GM23248 (cell line): ENCODE measurements around the gene SSRP1. TPM values are rescaled to one million over a fixed set of nuclear protein-coding genes. Genes with fewer than 3 reads are reported as not detected.
"Not testable (repeated sequence)": the region's sequence is repeated elsewhere in the genome, so short reads cannot be mapped to it uniquely, and the experiment has no call there.

Source experiments
- DNase-seq: peaks from one replicate; pipeline ENCODE4 v3.0.0-alpha.2; 2015
- H2AFZ ChIP-seq: fragments of 200-600 bp; sonication (generic); 2 replicates; pipeline ENCODE4 v1.6.1; 2016; ENCODE audit warnings: antibody characterized with exemption
- H3F3A ChIP-seq: fragments of 200-600 bp; sonication (generic); 2 replicates; pipeline ENCODE4 v1.6.1; 2016; ENCODE audit warnings: mild to moderate bottlenecking, antibody characterized with exemption, mixed run types; ENCODE audit not compliant: insufficient read depth
- H3K27ac ChIP-seq: fragments of 200-600 bp; sonication (generic); 2 replicates; pipeline ENCODE4 v1.5.1; 2016; ENCODE audit warnings: mild to moderate bottlenecking
- H3K27me3 ChIP-seq: fragments of 200-600 bp; sonication (generic); replicated peaks from 2 replicates; pipeline ENCODE4 v1.6.1; 2016; ENCODE audit warnings: mild to moderate bottlenecking; ENCODE audit not compliant: insufficient read depth
- H3K36me3 ChIP-seq: fragments of 200-600 bp; sonication (generic); 2 replicates; pipeline ENCODE4 v1.6.1; 2016; ENCODE audit warnings: low read depth, mild to moderate bottlenecking
- H3K4me1 ChIP-seq: fragments of 200-600 bp; sonication (generic); 2 replicates; pipeline ENCODE4 v1.6.1; 2016; ENCODE audit warnings: mild to moderate bottlenecking; ENCODE audit not compliant: insufficient read depth
- H3K4me2 ChIP-seq: fragments of 200-600 bp; sonication (generic); one replicate; pipeline ENCODE4 v1.6.1; 2016; ENCODE audit warnings: mild to moderate bottlenecking; ENCODE audit not compliant: unreplicated experiment
- H3K4me3 ChIP-seq: fragments of 200-600 bp; sonication (generic); 2 replicates; pipeline ENCODE4 v1.5.1; 2016; ENCODE audit warnings: mild to moderate bottlenecking
- H3K79me2 ChIP-seq: fragments of 200-600 bp; sonication (generic); 2 replicates; pipeline ENCODE4 v1.6.1; 2016; ENCODE audit warnings: mild to moderate bottlenecking; ENCODE audit not compliant: insufficient read depth
- H3K9ac ChIP-seq: fragments of 200-600 bp; sonication (generic); 2 replicates; pipeline ENCODE4 v1.6.1; 2016; ENCODE audit warnings: mild to moderate bottlenecking
- H3K9me2 ChIP-seq: fragments of 200-600 bp; sonication (generic); 2 replicates; pipeline ENCODE4 v1.6.1; 2016; ENCODE audit warnings: mixed run types, mild to moderate bottlenecking, moderate library complexity; ENCODE audit not compliant: insufficient read depth
- H3K9me3 ChIP-seq: fragments of 200-600 bp; sonication (generic); one replicate; pipeline ENCODE4 v1.6.1; 2017; ENCODE audit warnings: low read depth
- H4K20me1 ChIP-seq: fragments of 200-600 bp; sonication (generic); 2 replicates; pipeline ENCODE4 v1.6.0; 2016; ENCODE audit not compliant: insufficient read depth
- EZH2 ChIP-seq: fragments of 200-600 bp; sonication (generic); IDR thresholded peaks from 2 replicates; pipeline ENCODE4 v1.6.1; 2018; ENCODE audit warnings: antibody characterized with exemption, mild to moderate bottlenecking; ENCODE audit not compliant: insufficient read depth, poor library complexity, severe bottlenecking
- EZH2phosphoT487 ChIP-seq: fragments of 200-600 bp; sonication (generic); IDR thresholded peaks from 2 replicates; pipeline ENCODE4 v1.6.1; 2018; ENCODE audit warnings: antibody characterized with exemption, moderate library complexity, mild to moderate bottlenecking, low read depth; ENCODE audit not compliant: insufficient read depth
- WGBS, 2 experiments: methylation state at CpG; one replicate each; pipeline ENCODE4 v1.1.6; 2015 to 2017; ENCODE audit warnings: low lambda C conversion rate in 2 of 2, low coverage in 1 of 2; ENCODE audit errors: missing lambda C conversion rate in 2 of 2; 5-methylcytosine and 5-hydroxymethylcytosine counted together
- in situ Hi-C: fragments of 300-500 bp; cut with MboI; formaldehyde crosslinking; loops from 2 replicates; pipeline ENCODE4 v1.15.0; 2020
- polyA plus RNA-seq: library from polyadenylated mRNA; unstranded; fragments of >200 nt; fragmentation: Nextera tagmentation; extraction: Ambion mirVana; gene quantifications from 2 replicates; pipeline ENCODE4 v1.2.1, GENCODE V29; 2016
- total RNA-seq: library from RNA; depleted of rRNA; stranded (reverse); fragments of >200 nt; shearing (Covaris generic); gene quantifications from 2 replicates; pipeline ENCODE4 v1.2.3, GENCODE V29; 2014

Gene SSRP1
- total and polyA plus RNA-seq, 2 experiments from 2014 or later, result 29.3 to 76.2 TPM

DNA sequence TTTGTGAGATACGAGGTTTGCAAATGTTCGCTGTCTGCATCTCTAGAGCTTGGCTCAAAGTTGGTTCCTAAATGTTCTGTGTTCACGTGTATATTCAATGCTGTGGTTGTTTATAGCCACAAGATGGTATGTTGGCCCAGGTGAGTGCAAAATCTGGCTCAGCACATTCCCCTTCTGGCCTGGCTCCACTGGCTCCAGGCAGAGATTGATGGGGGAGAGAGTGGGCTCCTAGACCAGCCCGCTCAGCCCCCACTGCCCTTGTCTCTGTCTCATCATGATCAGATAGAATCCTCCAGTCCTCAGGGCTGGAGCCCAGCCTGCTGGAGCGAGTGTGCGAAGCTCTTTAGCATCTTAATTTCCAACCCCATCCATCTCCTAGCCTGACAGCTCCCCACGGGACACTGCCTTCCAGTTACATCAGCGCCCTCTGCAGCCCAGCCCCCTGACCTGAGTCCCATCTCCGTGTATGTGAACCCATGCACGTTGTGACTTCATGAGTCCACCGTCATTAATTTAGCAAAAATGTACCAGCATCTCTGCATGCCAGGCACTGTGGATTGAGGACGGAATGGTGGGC, 4.4 kb upstream of the SSRP1 start:
- no peaks in the 10 kb centered on the region for H4K20me1 ChIP-seq
- H3K4me3 ChIP-seq, result no peak overlapping the region
- no peak overlapping the region for H3K4me2 ChIP-seq
- H3K79me2 ChIP-seq, result peaks cover 15% of the 10 kb centered on the region
- in situ Hi-C loops, result no loop called here
- H3K9ac ChIP-seq, result no peak overlapping the region
- 29 to 31% methylated on average over 12 of the region's 12 CpGs for WGBS, 2 experiments
- no peaks in the 10 kb centered on the region for H3F3A ChIP-seq
- no peaks in the 10 kb centered on the region for H3K9me2 ChIP-seq
- no peak overlapping the region for H3K27ac ChIP-seq
- H3K36me3 ChIP-seq, result no peaks in the 10 kb centered on the region
- H3K9me3 ChIP-seq, result no peaks in the 10 kb centered on the region
- H2AFZ ChIP-seq, result no peak overlapping the region
- TF ChIP-seq EZH2 (no peak), EZH2phosphoT487 (no peak)
- H3K4me1 ChIP-seq, result peaks cover 5% of the 10 kb centered on the region; the same call in 1 of the 2 replicates
- H3K27me3 ChIP-seq, result no peaks in the 10 kb centered on the region
- peak; percentile 35 for DNase-seq

DNA sequence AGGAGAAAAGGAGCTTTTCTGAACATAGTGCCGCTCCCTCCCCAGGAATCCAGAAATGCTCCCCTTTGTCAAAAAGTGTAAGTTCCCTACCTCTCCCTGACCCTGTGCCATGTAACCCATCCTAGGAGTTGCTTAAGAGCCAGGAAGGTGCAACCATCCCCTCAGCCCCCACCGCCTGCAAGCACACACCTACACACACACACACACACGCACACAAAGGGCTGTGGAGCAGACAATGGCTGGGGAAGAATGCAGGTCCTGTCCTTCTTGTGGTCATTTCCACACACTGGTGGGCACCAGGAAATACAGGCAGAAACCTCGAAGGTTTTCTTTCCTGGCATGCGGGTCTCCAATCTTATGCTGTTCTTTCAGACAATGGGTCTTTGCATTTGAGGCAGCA, 3.6 kb upstream of the SSRP1 start:
- in situ Hi-C loops, result no loop called here
- no peaks in the 10 kb centered on the region for H4K20me1 ChIP-seq
- no peak for DNase-seq
- H3K9me3 ChIP-seq, result no peaks in the 10 kb centered on the region
- H3K27ac ChIP-seq, result no peak overlapping the region
- H3K9me2 ChIP-seq, result no peaks in the 10 kb centered on the region
- H3K4me2 ChIP-seq, result no peak overlapping the region
- no peak for TF ChIP-seq EZH2phosphoT487
- no peak for TF ChIP-seq EZH2
- no peaks in the 10 kb centered on the region for H3F3A ChIP-seq
- peaks cover 23% of the 10 kb centered on the region for H3K79me2 ChIP-seq
- WGBS, 2 experiments, result 92 to 93% methylated on average over 5 of the region's 5 CpGs
- H3K4me3 ChIP-seq, result no peak overlapping the region
- H3K4me1 ChIP-seq, result peaks cover 12% of the 10 kb centered on the region
- H3K36me3 ChIP-seq, result no peaks in the 10 kb centered on the region
- H2AFZ ChIP-seq, result no peak overlapping the region
- H3K9ac ChIP-seq, result no peak overlapping the region
- H3K27me3 ChIP-seq, result no peaks in the 10 kb centered on the region

DNA sequence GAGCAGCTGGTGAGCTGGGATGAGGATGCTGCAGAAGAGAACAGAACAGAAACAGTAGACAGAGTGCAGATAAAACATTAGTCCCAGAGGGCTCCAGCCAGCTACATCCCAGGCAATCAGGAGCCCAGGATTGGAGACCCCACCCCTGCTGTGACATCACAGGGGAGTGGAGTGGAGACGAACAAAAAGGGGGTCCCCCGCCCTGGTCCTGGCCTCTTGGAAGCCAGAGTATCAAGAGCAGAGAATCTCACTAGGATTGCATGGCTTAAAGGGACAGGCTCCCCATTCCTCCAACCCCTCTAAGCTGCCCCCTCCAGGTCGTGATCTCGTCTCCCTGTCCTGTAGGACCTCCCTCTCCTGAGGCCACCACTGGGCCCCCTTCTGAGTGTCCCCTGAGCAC, 2.5 kb upstream of the SSRP1 start, which contains the start of gene P2RX3:
Gene P2RX3 (plus strand): TSS at position 211 of the 400 bp plus-strand sequence. CDS start 199 bp downstream, outside the sequence.
- H3K9me3 ChIP-seq, result no peaks in the 10 kb centered on the region
- H2AFZ ChIP-seq, result no peak within 1 kb of the TSS
- no peak for DNase-seq
- no peaks in the 10 kb centered on the region for H3F3A ChIP-seq
- H3K9ac ChIP-seq, result no peak within 1 kb of the TSS
- no peaks in the 10 kb centered on the region for H3K9me2 ChIP-seq
- no peak within 1 kb of the TSS for H3K27ac ChIP-seq
- H3K79me2 ChIP-seq, result peaks cover 34% of the 10 kb centered on the region
- 19 to 29% methylated on average over 4 of the region's 4 CpGs for WGBS, 2 experiments
- H3K27me3 ChIP-seq, result no peaks in the 10 kb centered on the region
- TF ChIP-seq EZH2 (no peak), EZH2phosphoT487 (no peak)
- in situ Hi-C loops, result no loop called here
- no peak within 1 kb of the TSS for H3K4me2 ChIP-seq
- H3K36me3 ChIP-seq, result no peaks in the 10 kb centered on the region
- H3K4me1 ChIP-seq, result peaks cover 14% of the 10 kb centered on the region
- H3K4me3 ChIP-seq, result no peak within 1 kb of the TSS
- H4K20me1 ChIP-seq, result no peaks in the 10 kb centered on the region

DNA sequence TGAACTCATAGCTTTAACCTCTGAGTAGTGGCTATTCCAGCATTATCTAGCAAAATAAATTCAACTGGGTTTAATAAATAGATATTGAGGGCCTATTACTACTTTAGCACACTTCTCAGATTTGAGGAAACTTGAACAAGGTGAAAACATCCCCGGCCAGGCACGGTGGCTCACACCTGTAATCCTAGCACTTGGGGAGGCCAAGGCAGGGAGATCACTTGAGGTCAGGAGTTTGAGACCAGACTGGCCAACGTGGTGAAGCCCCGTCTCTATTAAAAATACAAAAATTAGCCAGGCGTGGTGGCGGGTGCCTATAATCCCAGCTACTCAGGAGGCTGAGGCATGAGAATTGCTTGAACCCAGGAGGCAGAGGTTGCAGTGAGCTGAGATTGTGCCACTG, 1.2 kb upstream of the SSRP1 start:
- H3K4me2 ChIP-seq, result peak overlapping the region; percentile 77
- H4K20me1 ChIP-seq, DNase-seq, H3K9me3 ChIP-seq, H3K27me3 ChIP-seq, H3K9ac ChIP-seq, H3K4me3 ChIP-seq, H3F3A ChIP-seq, H3K9me2 ChIP-seq, H3K36me3 ChIP-seq, in situ Hi-C loops: not testable (repeated sequence)
- H3K27ac ChIP-seq, result peak overlapping the region; percentile 74; the same call in 1 of the 2 replicates
- peaks cover 14% of the 10 kb centered on the region for H3K4me1 ChIP-seq
- WGBS, 2 experiments, result 80% methylated on average over 4 to 6 of the region's 6 CpGs
- peak overlapping the region; percentile 85 for H2AFZ ChIP-seq
- H3K79me2 ChIP-seq, result peaks cover 47% of the 10 kb centered on the region
